Measurements from ENCODE around the gene COQ3. TPM values are rescaled to one million over a fixed set of nuclear protein-coding genes. Genes with fewer than 3 reads are reported as not detected.
"Not testable (repeated sequence)": the region's sequence is repeated elsewhere in the genome, so short reads cannot be mapped to it uniquely, and the experiment has no call there.

COQ3 gene
- total RNA-seq, 1 donor from 2014 or later: 4.8 TPM

GRCh38 chr6:99346595-99346994, 47.4 kb downstream of the COQ3 start:
- no peak for TF ChIP-seq CTCF (IDR thresholded peaks at IDR 0.05; ENCODE audit: unreplicated experiment)
- H3K4me3 Mint-ChIP-seq (ENCODE audit: low read depth): no peak overlapping the region
- no peak for DNase-seq (ENCODE audit: low spot score, unreplicated experiment)
- H3K27me3 Mint-ChIP-seq: no peaks in the 10 kb centered on the region
- H3K9me3 Mint-ChIP-seq (ENCODE audit: low read depth): no peaks in the 10 kb centered on the region
- peaks cover 18% of the 10 kb centered on the region for H3K4me1 Mint-ChIP-seq (ENCODE audit: low read depth)
- H3K27ac Mint-ChIP-seq: no peak overlapping the region
- no peaks in the 10 kb centered on the region for H3K36me3 Mint-ChIP-seq (ENCODE audit: insufficient read depth)

DNA sequence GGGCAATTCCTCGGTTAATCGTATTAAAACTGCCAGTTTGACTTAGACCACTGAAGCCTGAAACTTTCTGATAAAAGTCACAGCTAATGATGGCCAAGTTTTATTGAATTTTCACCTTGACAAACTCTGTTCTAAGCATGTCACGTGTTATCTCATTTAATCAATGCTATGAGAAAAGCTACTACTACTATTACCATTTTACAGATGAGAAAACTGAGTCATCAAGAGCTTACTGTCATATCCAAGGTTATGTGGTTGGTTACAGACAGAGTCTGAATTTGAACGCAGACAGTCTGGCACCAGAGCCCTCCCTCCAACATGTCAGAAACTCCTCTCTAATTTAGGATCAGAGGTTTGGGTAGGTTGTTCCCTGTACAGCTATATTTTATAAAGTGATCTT, 48.8 kb downstream of the COQ3 start:
- no peak for TF ChIP-seq CTCF (IDR thresholded peaks at IDR 0.05; ENCODE audit: unreplicated experiment)
- Mint-ChIP-seq H3K4me1 (ENCODE audit: low read depth) (peaks cover 12% of the 10 kb centered on the region), H3K9me3 (ENCODE audit: low read depth) (no peaks in the 10 kb centered on the region), H3K27me3 (no peaks in the 10 kb centered on the region), H3K27ac (no peak overlapping the region), H3K36me3 (ENCODE audit: insufficient read depth) (no peaks in the 10 kb centered on the region), H3K4me3 (ENCODE audit: low read depth) (no peak overlapping the region)
- no peak for DNase-seq (ENCODE audit: low spot score, unreplicated experiment)

- Mint-ChIP-seq H3K27ac (no peak overlapping the region), H3K27me3 (no peaks in the 10 kb centered on the region), H3K4me3 (ENCODE audit: low read depth) (no peak overlapping the region), H3K4me1 (ENCODE audit: low read depth) (peaks cover 11% of the 10 kb centered on the region), H3K36me3 (ENCODE audit: insufficient read depth) (peaks cover 2% of the 10 kb centered on the region), H3K9me3 (ENCODE audit: low read depth) (no peaks in the 10 kb centered on the region)
- no peak for TF ChIP-seq CTCF (IDR thresholded peaks at IDR 0.05; ENCODE audit: unreplicated experiment)
- no peak for DNase-seq (ENCODE audit: low spot score, unreplicated experiment)
Observed at GRCh38 chr6:99344289-99344688, 49.7 kb downstream of the COQ3 start.

DNA sequence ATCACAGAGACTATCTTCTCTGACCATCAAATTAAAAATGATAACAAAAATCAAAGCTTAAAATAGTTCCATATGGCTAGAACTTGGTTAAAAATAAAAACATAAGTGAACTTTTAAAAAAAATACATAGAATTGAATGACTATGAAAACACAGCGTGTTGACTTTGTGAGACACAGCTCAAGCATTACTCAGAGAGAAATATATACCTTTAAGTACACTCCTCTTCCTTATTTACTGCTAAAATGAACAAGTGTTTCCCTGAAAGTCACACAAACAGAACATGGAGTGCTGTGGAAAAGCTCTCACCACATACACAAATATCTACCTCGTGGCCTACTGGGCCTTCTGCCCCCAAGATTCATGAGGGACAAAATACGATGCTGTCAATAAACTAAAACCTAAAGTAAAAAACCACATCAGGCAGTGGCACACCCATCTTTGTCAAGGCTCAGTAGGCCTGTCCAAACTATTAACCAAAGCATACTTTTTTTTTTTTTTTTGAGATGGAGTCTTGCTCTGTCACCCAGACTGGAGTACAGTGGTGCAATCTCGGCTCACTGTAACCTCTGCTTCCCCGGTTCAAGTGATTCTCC, 52.0 kb downstream of the COQ3 start:
- Mint-ChIP-seq H3K4me3 (ENCODE audit: low read depth) (no peak overlapping the region), H3K9me3 (ENCODE audit: low read depth) (no peaks in the 10 kb centered on the region), H3K27ac (no peak overlapping the region), H3K4me1 (ENCODE audit: low read depth) (peaks cover 4% of the 10 kb centered on the region), H3K27me3 (no peaks in the 10 kb centered on the region), H3K36me3 (ENCODE audit: insufficient read depth) (peaks cover 2% of the 10 kb centered on the region)
- no peak for TF ChIP-seq CTCF (IDR thresholded peaks at IDR 0.05; ENCODE audit: unreplicated experiment)
- DNase-seq (ENCODE audit: low spot score, unreplicated experiment): no peak

DNA sequence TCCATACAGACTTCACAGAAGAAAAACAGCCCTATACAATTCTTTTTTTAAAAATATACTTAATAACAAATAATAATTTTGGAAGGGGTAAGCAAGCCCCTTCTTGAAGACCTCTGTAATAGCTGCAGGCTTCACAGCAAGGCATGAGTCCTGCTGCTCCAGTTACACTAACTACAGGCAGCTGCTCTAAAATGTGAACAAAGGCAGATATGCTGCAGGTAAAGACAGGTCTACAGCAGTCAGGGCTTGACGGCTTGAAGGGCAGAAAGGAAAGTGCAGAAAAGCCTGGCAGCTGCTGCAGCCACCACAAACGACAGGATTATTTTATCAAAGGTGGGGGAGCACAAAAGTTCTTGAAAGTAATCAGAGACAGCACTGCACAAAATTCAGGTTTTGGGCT, 55.8 kb downstream of the COQ3 start:
- Mint-ChIP-seq H3K9me3 (ENCODE audit: low read depth) (no peaks in the 10 kb centered on the region), H3K27ac (no peak overlapping the region), H3K27me3 (no peaks in the 10 kb centered on the region), H3K4me1 (ENCODE audit: low read depth) (peaks cover 2% of the 10 kb centered on the region), H3K4me3 (ENCODE audit: low read depth) (no peak overlapping the region), H3K36me3 (ENCODE audit: insufficient read depth) (peaks cover 2% of the 10 kb centered on the region)
- no peak for TF ChIP-seq CTCF (IDR thresholded peaks at IDR 0.05; ENCODE audit: unreplicated experiment)
- DNase-seq (ENCODE audit: low spot score, unreplicated experiment): no peak

GRCh38 chr6:99335298-99335697, 58.7 kb downstream of the COQ3 start:
- not testable (repeated sequence) for H3K27ac Mint-ChIP-seq; H3K27me3 Mint-ChIP-seq; H3K4me3 Mint-ChIP-seq (ENCODE audit: low read depth); DNase-seq (ENCODE audit: low spot score, unreplicated experiment); H3K9me3 Mint-ChIP-seq (ENCODE audit: low read depth); H3K36me3 Mint-ChIP-seq (ENCODE audit: insufficient read depth)
- peaks cover 14% of the 10 kb centered on the region for H3K4me1 Mint-ChIP-seq (ENCODE audit: low read depth)
